ENCODE results near the gene CTSL. TPM values are rescaled to one million over a fixed set of nuclear protein-coding genes. Genes with fewer than 3 reads are reported as not detected.

The CTSL gene
- total RNA-seq = 1 to 10 TPM; 1.2 to 4.4 (median 1.2) TPM
- total RNA-seq (2013) = 0.45 TPM

DNA sequence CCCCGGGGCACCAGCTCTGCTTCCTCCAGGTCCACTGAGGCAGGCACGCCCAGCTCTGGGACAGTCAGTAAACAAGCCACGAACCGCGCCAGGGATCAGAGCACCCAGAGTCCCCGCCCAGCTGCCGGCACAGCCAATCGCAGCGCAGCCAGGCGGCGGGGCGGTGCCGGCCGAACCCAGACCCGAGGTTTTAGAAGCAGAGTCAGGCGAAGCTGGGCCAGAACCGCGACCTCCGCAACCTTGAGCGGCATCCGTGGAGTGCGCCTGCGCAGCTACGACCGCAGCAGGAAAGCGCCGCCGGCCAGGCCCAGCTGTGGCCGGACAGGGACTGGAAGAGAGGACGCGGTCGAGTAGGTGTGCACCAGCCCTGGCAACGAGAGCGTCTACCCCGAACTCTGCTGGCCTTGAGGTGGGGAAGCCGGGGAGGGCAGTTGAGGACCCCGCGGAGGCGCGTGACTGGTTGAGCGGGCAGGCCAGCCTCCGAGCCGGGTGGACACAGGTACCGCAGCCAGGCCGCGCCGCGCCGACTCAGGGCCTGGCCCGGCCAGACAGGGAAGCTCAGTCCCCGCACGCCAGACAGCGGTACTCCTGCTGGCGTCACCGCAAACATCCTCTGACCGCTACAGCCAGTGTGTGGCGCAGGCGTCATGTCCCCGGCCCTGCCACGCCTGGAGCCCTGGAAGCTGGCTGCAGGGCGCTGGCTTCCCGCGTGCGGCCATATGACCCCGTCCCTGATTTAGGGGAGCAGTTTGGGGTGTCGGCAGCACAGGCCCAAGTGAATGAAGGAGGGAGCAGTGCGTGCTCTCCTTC lies at the start of gene CTSL:
Gene CTSL (plus strand): TSS at position 220 of the 810 bp plus-strand sequence. CDS start 1,485 bp downstream, outside the sequence.
- WGBS (ENCODE audit: insufficient coverage) = 2% methylated on average over 67 of the region's 67 CpGs
- Mint-ChIP-seq H3K27me3 (ENCODE audit: low read depth in 2 of 2) (peaks cover 34 to 46% of the 10 kb centered on the region in 2 donors), H3K4me1 (peaks cover 8 to 11% of the 10 kb centered on the region in 2 donors), H3K4me3 (peak within 1 kb of the TSS; percentile 77), H3K27ac (peak within 1 kb of the TSS in 1 of 2 donors; percentile 77), H3K9me3 (no peaks in the 10 kb centered on the region), H3K36me3 (no peaks in the 10 kb centered on the region)
- peaks cover 12% of the 10 kb centered on the region for H3K4me1 ChIP-seq (ENCODE audit: control insufficient read depth, insufficient read depth, low read length)
- TF ChIP-seq, protein P1, sequence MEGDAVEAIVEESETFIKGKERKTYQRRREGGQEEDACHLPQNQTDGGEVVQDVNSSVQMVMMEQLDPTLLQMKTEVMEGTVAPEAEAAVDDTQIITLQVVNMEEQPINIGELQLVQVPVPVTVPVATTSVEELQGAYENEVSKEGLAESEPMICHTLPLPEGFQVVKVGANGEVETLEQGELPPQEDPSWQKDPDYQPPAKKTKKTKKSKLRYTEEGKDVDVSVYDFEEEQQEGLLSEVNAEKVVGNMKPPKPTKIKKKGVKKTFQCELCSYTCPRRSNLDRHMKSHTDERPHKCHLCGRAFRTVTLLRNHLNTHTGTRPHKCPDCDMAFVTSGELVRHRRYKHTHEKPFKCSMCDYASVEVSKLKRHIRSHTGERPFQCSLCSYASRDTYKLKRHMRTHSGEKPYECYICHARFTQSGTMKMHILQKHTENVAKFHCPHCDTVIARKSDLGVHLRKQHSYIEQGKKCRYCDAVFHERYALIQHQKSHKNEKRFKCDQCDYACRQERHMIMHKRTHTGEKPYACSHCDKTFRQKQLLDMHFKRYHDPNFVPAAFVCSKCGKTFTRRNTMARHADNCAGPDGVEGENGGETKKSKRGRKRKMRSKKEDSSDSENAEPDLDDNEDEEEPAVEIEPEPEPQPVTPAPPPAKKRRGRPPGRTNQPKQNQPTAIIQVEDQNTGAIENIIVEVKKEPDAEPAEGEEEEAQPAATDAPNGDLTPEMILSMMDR (IDR thresholded peaks at IDR 0.05) = no peak
- peak within 1 kb of the TSS; percentile 15 for H3K4me3 ChIP-seq (ENCODE audit: low read length)
- H3K9me3 ChIP-seq (ENCODE audit: control insufficient read depth, insufficient read depth, low read length) = no peaks in the 10 kb centered on the region
- peak; percentile 29 to 67 (median 55) for ATAC-seq
- H3K36me3 ChIP-seq (ENCODE audit: control insufficient read depth, insufficient read depth, low read length) = no peaks in the 10 kb centered on the region
- DNase-seq = peak in 1 of 2 donors; percentile 62
- intact Hi-C loops (cut with micrococcal nuclease) = no loop called here
- no peak within 1 kb of the TSS for H3K27ac ChIP-seq (ENCODE audit: low read length)
- peaks cover 15% of the 10 kb centered on the region for H3K27me3 ChIP-seq (ENCODE audit: control insufficient read depth, insufficient read depth, low read length)

DNA sequence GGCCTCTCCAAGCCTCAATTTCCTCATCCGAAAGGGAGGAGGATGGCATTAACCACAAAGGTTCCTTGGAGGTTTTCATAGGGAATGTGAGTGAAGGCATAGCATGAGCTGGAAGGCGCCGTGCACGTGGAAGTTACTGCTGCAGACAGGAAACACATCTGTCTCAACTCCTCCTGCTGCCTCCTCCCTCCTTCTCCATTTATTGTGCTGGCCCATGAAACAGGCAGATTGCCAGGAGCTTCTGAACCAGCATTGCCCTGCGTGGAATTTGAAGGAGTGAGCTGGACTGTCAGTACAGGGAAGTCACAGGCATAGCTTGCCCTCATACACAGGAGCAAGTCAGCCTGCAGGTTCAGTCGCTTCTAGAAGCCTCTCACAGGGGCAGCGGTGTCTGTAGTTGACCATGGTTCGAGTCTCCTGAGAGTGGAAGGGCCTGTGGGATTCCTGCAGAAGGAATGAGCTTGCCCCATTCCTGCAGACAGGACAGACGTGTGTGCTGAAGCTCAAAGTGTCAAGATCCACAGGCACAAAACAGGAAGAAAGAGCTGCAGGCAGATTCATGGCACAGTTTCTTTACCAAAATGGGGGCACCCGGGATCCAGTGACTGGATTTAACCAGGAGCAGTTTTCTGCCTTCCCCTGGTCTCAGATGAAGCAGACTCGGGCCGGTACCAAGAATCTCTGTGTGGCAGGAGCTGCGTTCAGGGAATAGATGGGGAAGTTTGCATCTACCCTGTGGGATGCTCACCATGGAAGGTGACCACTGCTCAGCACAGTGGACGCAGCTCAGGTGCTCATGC lies 48.7 kb upstream of the CTSL start:
- Histone ChIP-seq H3K4me3 (ENCODE audit: low read length) (no peak overlapping the region), H3K4me1 (ENCODE audit: control insufficient read depth, insufficient read depth, low read length) (no peaks in the 10 kb centered on the region), H3K27me3 (ENCODE audit: control insufficient read depth, insufficient read depth, low read length) (no peaks in the 10 kb centered on the region), H3K9me3 (ENCODE audit: control insufficient read depth, insufficient read depth, low read length) (no peaks in the 10 kb centered on the region), H3K36me3 (ENCODE audit: control insufficient read depth, insufficient read depth, low read length) (no peaks in the 10 kb centered on the region), H3K27ac (ENCODE audit: low read length) (no peak overlapping the region)
- WGBS (ENCODE audit: insufficient coverage) = 70% methylated on average over 11 of the region's 14 CpGs
- Mint-ChIP-seq H3K36me3 (no peaks in the 10 kb centered on the region), H3K27me3 (ENCODE audit: low read depth in 2 of 2) (no peaks in the 10 kb centered on the region), H3K4me1 (no peaks in the 10 kb centered on the region), H3K27ac (no peak overlapping the region), H3K9me3 (no peaks in the 10 kb centered on the region), H3K4me3 (no peak overlapping the region)
- DNase-seq (no peak), ATAC-seq (no peak)
- TF ChIP-seq, protein P1 (IDR thresholded peaks at IDR 0.05) = no peak
- intact Hi-C loops (cut with micrococcal nuclease) = loop anchor here (5.0 kb wide), 1 partner anchor 900 kb away; no protein-coding TSS in a partner anchor

DNA sequence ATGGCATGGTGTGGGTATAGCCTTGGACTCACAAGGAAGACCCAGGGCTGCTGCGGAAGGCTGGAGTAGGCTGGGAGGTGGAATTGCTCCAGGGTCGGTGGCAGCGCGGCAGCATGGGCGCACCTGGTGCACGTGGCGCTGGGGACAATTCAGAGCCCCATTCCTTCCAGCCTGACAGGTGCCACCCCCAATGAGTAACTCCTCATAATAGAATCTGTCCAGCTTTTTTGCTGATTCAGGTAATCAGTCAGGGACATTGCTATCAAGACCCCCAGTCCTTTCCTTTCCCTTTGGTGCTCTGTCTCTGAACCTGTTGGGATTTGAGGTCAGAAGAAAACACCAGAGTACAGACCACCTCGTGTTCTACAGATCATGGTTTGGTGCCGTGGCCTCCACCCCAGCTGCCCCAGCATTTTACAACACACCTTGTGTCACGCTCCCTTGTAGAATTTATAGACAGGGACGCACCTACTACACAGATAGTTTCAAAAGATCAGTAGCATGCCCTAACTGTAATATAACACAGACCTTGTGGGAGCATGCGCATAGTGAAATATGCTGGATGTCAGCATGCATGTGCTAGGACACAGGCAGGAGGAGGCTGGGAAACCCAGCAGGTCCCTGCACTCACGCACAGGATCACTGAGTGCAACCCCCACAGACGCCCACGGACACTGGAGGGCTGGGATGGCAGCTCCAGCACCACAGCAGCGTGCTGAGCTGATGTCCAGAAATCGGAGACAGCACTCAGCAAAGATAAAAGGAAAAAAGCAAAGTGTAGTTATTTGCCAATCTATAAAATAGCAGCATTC lies 47.9 kb upstream of the CTSL start:
- H3K27ac ChIP-seq (ENCODE audit: low read length) = no peak overlapping the region
- H3K36me3 Mint-ChIP-seq = no peaks in the 10 kb centered on the region
- 84% methylated on average over 17 of the region's 17 CpGs for WGBS (ENCODE audit: insufficient coverage)

More for the DNA sequence above, 47.9 kb upstream of the CTSL start:
- Histone ChIP-seq H3K4me3 (ENCODE audit: low read length) (no peak overlapping the region), H3K27me3 (ENCODE audit: control insufficient read depth, insufficient read depth, low read length) (no peaks in the 10 kb centered on the region), H3K9me3 (ENCODE audit: control insufficient read depth, insufficient read depth, low read length) (no peaks in the 10 kb centered on the region), H3K36me3 (ENCODE audit: control insufficient read depth, insufficient read depth, low read length) (no peaks in the 10 kb centered on the region), H3K4me1 (ENCODE audit: control insufficient read depth, insufficient read depth, low read length) (no peaks in the 10 kb centered on the region)
- H3K27me3 Mint-ChIP-seq (ENCODE audit: low read depth in 2 of 2) = no peaks in the 10 kb centered on the region
- no peak for DNase-seq
- H3K9me3 Mint-ChIP-seq = no peaks in the 10 kb centered on the region
- intact Hi-C loops (cut with micrococcal nuclease) = loop anchor here (2.0 to 5.0 kb wide), 2 partner anchors 135 to 899 kb away; no protein-coding TSS in a partner anchor
- H3K27ac Mint-ChIP-seq = no peak overlapping the region
- no peaks in the 10 kb centered on the region for H3K4me1 Mint-ChIP-seq
- no peak overlapping the region for H3K4me3 Mint-ChIP-seq
- TF ChIP-seq, protein P1 (IDR thresholded peaks at IDR 0.05) = no peak
- no peak for ATAC-seq
